Mammary epithelial cell (primary cell): ENCODE results near the gene ADH1A.

Experiments
- CTCF ChIP-seq, 2 donors: IDR thresholded peaks in 1 of 2; conservative IDR thresholded peaks in 1 of 2; 2 replicates each; pipeline ENCODE4 v1.5.1; 2011 to 2012; ENCODE audit warnings: inconsistent platforms in 2 of 2, low read length in 2 of 2, mild to moderate bottlenecking in 2 of 2, control low read depth in 1 of 2, low read depth in 1 of 2; ENCODE audit not compliant: insufficient read depth in 1 of 2; ENCODE audit errors: extremely low read depth in 1 of 2
- EZH2 ChIP-seq: IDR thresholded peaks from 2 replicates; pipeline ENCODE4 v1.6.1; 2012; ENCODE audit warnings: low read length, inconsistent platforms, borderline replicate concordance

GRCh38 chr4:99300934-99301333 is 10.1 kb upstream of the ADH1A start:
- TF ChIP-seq CTCF (conservative IDR thresholded peaks at IDR 0.05 in 1 of 2, IDR thresholded peaks at IDR 0.05 in 1 of 2; ENCODE audit: extremely low read depth in 1 of 2, insufficient read depth in 1 of 2, low read depth in 1 of 2, low read length in 2 of 2) (no peak), EZH2 (no peak)
